CD4-positive, alpha-beta T cell treated with Interferon gamma for 1 hour (primary cell): ENCODE data around the gene ASIC3.
"Not testable (repeated sequence)": the region's sequence is repeated elsewhere in the genome, so short reads cannot be mapped to it uniquely, and the experiment has no call there.

ENCODE experiments used
- DNase-seq: peaks from one replicate; pipeline ENCODE4 v3.0.0-alpha.2; 2020

ASIC3 gene

DNA sequence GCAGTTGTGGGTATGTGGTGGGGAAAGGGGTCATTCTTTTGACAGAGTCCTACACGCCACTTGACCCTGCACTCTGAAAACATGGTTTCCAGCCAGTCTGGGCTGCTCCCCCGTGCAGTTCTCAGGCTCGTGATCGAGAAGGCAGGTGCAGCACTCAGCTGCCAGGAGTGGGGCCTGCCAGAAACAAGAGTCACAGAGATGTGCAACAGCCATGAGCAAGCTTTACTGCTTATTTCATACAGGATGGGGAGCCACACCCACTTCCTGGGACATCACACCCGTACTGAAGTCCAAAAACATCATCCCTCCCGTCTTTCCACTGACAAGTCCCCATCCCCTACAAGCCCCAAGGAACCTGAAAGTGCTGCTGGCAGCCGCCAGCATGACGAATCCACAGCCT, 33.4 kb upstream of the ASIC3 start:
- peak; percentile 25 for DNase-seq

DNA sequence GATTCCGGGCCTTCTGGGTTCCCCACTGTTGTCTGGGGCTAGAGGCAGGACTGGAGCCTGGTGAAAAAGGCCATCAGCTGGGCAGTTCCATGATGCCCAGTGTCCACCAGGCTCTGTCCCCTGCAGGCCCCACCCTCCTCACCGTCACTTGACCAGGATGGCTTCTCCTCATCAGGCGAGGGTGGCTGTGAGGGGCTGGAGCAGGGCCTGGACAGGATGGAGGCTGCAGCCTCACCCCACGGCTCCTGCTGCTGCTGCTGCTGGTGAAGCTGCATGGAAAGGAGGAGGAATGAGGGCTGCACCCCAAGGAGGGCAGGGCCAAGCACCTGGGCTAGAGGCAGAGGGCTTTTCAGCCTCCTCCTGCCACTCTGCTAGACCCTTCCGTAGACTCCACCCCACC, 32.4 kb upstream of the ASIC3 start:
- no peak for DNase-seq

DNA sequence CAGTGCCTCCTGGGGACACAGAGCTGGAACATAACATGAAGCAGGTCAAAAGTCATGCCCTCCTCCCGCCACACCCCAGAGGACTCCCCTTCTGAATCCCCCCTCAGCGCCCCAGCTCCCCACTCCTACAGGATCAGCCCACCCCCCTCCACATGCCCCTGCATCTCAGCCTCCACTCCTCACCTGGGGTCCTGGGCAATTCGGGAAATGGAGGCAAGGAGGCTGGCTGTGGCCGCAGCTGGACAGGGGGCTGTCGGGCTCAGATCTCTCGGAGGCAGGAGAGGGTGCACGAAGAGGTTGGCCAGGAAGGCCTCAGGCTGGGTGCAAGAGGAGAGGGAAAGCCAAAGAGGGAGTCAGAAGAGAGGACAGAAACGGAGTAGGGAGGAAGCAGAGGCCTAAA, 31.8 kb upstream of the ASIC3 start:
- DNase-seq = no peak

DNA sequence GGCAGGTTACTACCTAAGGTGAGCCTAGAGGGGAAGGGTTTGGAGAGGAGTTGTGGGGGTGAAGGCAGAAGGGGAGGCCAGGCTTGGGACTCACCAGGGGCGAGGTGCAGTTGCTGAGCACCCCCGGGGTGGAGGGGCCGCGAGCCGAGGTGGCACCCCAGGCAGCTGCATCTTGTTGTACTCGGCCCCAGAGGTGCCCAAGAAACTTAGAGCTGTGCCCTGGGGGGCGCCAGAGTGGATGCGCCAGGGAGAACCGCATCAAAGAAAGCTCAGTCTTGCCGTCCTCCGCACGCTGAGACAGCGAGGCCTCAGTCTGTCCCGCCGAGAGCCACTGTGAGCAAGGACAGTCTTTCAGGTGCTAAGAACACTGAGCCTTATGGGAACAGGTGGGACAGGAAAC, 31.4 kb upstream of the ASIC3 start:
- no peak for DNase-seq

DNA sequence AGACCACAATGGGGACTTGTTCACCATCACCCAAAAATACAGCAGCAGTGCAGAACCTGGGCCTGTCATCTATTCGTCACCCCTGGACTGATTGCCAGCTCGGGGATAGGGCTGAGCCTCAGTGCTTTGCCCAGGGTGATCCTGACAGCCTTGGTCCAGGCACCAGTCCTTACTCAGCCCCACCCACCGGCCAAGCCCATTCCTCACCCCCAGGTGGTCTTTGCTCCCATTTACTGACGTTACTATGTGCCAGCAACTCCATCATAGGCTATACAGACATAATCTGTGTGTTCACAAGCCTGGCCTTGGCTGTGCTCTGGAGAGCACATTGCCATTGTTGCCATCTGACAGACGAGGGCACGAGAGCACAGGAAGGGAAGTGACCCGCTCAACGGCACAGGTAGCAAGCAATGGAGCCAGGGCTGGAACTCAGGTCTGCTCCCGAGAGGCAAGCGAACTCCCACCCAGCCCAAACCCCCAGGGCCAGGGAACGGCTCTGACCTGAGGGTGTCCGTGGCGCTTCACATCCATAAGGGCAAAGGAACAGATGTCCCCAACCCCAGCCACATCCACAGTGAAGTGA, 30.9 kb upstream of the ASIC3 start:
- DNase-seq = no peak

DNA sequence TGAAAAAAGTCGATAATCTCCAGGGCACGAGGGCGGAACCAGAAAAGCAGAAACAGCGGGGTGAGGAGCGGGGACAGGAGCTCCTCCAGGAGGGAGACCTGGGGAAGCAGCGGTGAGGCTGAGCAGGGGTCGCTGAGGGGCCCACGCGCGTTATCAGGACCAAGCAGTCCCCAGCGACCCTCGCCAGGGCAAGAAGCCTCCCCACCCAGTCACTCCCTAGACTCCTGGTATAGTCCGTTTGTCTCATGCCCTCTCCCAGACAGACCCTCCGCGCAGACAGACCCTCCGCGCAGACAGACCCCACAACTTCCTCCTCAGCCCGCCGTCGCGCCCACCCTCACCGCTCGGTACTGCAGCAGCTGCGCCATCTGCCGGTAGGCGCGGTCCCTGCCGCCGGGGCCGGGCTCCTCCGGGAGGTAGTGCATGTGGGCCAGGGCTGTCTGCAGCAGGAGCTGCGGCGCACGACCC, 30.3 kb upstream of the ASIC3 start:
- DNase-seq = peak; percentile 76

DNA sequence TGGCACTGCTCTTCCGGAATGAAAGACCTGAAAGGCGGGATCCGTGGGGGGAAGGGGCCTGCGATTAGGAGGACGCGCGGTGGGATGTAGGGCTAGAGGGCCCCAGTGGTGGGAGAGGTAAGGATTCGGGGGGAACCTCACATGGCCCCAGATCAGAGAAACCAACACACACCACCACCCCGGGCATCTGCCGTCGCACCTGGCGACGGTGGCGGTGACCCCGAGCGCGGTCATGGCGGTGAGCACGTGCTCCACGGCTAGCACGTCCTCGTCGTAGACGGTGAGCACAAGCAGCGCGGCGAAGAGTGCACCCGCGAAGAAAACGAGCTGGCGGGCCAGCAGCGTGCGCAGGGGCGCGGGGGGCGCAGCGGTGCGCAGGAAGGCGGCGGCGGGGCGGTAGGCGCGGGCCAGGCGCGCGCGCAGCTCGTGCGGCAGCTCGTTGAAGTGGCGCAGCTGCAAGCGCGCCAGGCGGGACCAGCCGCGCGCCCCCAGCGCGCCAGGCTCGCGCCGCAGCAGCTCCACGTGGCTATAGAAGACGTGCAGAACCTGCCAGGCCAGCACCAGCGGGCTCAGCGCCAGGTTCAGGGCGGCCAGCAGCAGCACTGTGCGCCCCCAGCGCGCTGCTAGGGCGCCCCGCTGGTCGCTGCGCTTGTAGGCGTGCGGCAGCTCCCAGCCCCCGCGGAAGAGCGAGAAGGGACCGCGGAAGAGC, 29.8 kb upstream of the ASIC3 start:
- DNase-seq = peak; percentile 32

DNA sequence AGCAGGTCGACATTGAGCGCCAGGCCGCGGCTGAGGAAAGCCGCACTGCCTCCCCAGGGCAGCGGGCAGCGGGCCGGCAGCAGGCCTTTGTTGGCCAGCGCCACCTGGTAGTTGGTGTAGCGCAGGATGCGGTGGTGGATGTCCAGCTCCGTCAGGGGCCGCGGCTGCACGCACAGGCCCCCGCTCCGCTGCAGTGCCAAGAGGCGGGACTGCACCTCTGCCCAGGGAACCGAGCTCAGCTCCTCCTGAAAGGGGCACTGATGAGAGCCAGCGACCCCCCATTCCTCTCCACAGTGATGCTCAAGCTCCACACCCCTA, 29.2 kb upstream of the ASIC3 start:
- no peak for DNase-seq

DNA sequence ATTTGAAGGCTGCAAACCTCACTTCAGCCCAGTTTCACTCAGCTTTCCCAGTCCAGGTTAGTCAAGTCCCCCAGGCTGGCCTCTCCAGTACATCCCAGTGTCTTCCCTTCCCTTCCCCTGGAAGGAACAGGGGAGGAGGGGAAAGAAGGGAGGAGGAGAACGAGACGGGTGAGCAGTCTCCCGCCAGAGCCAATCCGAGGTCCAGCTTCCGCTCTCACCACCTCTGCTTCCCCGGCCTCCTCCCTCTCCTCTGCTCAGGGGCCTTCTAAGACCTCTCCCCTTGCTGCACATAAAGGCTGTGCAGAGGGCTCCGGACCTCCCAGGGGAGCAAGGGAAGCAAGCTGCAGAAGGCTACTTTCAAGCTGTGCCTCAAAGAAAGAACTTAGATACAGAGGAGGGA, 28.1 kb upstream of the ASIC3 start:
- no peak for DNase-seq

DNA sequence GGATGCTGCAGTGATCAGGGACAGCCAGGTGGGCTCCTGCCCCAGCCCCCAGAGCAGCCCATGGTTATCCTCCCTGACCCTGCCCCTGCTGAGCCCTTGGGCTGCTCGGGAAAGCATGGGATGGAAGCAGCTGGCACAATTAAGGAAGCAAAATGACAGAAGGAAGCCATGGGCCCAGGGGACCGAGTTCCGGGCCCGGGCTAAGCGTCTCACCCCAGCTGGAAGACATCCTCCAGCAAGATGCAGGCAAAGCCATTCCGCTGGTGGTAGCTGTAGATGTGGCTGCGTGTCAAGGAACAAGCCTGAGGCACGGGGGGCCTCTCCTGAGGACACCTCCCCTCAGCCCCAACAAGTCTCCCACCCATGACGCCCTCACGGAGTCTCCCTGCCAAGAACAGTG, 25.1 kb upstream of the ASIC3 start:
- no peak for DNase-seq

DNA sequence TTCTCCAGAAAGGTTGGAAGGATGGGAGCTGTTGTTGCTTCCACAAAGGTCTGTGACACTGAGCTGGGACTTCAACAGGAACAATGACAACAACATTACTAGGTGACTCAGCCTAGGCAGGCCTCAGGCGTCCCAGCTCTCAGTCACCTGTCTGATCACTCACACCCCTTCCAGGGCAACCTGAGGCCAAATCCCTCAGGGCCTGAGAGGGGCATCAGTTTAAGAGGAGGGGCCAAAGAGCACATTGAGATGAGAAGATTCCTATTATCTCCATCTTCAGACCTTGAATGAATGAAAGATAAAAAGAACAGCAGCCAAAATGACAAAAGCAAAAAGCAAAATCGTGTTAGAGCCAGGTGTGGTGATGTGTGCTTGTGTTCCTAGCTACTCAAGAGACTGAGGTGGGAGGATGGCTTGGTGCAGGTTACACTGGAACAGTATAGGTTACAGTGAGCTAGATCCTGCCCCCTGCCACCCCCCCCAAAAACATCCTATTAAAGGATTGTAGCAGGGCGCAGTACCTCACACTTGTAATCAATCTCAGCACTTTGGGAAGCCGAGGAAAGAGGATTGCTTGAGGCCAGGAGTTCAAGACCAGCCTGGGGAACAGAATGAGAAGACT, 23.8 kb upstream of the ASIC3 start, which contains the start of gene ATG9B:
TSS of gene ATG9B (minus strand) at position 60 of the 622 bp plus-strand sequence. CDS start 71 bp downstream, outside the sequence.
- no peak for DNase-seq

DNA sequence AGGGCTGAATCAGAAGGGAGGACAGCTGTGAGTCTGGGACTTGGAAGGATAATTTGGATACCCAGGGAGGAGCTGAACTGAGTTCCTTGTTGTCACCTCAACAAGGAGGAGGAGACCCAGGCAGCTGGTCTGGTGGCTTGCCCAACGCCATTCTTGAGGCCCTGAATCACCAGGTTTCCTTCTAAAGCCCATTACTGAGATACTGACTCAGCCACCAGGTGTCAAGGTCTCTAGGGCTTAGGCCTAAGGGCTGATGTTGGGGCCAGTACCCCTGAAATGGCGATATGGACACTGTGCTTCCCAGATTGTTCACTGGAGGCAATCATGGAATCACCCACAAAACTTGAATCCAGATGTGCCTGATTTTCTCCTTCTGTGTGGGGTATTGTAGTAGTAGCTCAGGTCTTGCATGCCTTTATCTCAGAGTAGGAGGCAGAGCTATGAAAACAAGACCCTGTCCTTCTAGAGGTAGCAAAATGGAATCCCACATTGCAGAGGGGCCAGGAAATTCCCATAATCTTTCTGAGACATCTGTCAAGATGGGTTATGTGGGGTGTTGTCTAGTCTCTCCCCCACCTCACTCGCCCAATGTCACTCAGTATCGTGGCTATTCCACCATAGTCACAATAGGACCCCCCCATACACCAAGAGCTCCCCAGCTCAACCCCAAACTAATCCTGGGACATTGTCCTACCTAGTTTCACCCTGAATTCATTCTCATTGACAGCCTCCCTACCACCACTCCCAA, 22.2 kb upstream of the ASIC3 start:
- DNase-seq = no peak

DNA sequence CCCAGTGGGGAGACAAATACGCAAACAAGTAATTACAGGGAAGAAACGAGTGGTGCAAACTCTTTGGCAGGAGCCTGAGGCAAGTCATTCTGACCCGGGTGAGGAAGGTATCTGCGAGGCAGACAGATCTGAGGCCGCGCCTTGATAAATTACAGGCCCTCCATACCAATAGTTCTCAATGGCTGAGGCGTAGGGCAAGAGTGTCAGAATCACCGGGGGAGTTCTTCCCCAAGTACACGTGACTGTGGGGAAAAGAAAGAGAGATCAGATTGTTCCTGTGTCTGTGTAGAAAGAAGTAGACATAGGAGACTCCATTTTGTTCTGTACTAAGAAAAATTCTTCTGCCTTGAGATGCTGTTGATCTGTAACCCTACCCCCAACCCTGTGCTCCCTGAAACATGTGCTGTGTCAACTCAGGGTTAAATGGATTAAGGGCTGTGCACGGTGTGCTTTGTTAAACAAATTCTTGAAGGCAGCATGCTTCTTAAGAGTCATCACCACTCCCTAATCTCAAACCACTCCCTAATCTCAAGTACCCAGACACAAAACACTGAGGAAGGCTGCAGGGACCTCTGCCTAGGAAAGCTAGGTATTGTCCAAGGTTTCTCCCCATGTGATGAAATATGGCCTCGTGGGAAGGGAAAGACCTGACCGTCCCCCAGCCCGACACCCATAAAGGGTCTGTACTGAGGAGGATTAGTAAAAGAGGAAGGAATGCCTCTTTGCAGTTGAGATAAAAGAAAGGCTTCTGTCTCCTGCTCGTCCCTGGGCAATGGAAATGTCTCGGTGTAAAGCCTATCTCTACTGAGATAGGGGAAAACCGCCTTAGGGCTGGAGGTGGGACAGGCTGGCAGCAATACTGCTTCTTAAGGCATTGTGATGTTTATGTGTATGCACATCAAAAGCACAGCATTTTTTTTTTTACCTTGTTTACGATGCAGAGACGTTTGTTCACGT, 21.3 kb upstream of the ASIC3 start:
- not testable (repeated sequence) for DNase-seq

DNA sequence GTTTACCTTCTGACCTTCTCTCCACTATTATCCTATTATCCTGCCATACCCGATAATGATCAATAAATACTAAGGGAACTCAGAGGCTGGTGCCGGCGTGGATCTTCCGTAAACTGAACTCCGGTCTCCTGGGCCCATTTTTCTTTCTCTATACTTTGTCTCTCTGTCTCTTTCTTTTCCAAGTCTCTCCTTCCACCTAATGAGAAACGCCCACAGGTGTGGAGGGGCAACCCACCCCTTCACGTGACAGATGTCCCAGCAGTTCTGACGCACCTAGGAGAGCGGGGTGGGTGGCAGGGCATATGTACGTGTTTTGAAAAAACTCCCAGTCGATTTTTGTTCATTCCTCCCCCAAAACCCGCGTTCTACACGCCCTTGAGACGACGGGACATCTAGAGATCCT, 20.6 kb upstream of the ASIC3 start:
- DNase-seq = not testable (repeated sequence)

DNA sequence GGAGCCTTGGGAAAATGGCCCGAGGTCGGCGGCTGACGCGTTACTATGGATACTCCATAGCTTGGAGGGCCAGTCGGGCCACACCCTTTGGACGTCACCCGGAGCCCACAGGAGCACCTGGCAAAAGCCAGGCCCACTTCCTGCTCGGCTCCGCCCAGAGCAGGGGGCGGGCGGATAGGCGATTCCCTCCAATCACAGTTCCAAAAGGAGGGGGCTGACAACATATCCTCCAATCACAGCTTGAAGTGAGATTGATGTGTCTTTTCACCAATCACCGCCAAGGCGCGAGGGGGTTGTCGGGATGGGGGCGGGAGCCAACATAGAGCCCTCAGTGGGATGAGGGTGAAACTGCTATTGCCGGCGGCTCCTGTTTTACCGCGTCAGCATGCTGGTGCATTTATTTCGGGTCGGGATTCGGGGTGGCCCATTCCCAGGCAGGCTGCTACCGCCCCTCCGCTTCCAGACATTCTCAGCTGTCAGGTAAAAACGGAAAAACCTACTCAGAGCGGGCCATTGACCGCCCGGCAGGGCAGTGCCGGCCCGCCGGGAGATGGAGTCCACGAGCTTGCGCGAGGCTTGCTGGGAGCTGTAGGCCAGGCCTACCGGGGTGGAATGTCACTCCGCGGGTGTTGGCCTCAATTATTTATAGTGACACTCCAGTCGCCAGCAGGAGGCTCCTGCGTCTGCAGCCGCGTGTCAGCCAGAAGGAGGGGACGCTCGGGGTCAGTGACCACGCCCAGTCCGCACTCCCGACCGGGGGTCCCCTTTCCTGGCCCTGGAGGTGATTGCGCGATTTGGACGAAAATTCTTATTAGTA, 20.0 kb upstream of the ASIC3 start, which contains the start of gene ABCB8:
TSS of gene ABCB8 (plus strand) at position 320 of the 817 bp plus-strand sequence. CDS start at position 386, 66 bp downstream.
- DNase-seq = peak; percentile 99

DNA sequence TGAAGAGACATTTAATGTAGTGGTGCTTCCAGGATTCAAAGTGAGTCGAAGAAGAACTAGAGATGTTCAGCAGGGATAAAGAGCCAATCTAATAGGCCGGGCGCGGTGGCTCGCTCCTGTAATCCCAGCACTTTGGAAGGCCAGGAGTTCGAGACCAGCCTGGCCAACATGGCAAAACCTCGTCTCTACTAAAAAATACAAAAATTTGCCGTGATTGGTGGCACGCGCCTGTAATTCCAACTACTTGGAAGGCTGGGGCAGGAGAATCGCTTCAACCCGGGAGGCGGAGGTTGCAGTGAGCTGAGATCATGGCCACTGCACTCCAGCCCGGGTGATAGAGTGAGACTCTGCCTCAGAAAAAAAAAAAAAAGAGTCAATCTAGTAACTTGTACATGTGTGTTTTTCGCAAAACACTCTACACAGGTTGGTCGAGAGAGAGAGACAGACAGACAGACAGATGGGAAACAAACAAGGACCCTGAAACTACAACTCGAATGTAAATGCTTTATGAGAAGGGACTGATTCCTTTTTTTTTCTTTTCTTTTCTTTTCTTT, 19.3 kb upstream of the ASIC3 start:
- no peak for DNase-seq

DNA sequence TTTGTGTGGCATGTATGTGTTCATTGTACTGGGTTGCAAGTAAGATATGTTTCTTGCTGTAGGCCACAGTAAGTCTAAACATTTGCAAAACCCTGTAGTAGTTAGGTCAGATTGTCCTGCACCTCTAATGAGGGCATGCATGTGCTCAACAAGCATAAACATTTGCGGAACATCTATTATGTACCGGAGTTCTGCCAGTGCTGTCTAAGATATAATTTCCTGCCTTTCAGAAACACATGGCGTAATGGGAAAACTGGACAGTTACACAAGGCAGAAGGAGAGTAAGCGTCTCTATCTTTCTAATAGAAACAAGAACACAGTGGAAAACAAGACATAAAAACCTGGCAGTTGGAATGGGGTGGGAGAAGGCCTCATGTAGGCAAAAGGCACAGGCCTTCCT, 17.3 kb upstream of the ASIC3 start:
- DNase-seq = no peak

DNA sequence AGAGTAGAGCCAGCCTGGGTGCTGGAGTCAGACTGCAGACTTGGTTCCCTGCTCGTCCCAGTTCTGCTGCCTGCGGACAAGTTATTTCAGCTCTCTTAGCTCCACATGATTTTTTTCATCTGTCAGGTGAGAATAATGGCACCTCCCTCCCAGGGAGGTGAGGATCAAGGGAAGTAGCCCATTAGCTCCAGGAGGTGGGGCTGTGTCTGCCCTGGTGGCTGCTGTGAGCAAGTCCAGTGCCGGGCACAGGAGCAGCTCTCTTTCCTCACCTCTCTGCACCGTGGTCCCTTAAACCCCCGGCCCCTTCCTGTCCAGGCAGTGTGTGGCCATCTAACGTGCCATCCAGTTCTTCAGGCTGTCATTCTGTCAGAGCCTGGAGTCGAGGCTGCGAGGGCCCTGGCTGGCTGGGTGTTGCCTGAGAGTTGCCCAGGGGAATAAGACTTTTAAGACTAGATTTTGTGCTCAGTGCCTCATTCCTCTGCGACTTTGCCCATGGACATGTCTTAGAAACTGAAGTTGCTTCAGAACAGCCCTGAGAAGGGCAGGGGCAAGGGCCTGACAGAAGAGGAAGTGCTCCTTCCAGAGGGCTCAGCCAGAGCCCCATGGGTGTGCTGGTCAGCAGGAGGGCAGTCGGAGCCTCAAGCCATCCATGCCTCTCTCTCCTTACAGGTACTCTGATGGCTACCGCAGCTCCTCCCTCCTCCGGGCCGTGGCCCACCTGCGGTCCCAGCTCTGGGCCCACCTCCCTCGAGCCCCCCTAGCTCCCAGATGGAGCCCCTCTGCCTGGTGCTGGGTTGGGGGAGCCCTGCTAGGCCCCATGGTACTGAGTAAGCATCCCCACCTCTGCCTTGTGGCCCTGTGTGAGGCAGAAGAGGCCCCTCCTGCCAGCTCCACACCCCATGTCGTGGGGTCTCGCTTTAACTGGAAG, 15.1 kb upstream of the ASIC3 start:
- DNase-seq = no peak

DNA sequence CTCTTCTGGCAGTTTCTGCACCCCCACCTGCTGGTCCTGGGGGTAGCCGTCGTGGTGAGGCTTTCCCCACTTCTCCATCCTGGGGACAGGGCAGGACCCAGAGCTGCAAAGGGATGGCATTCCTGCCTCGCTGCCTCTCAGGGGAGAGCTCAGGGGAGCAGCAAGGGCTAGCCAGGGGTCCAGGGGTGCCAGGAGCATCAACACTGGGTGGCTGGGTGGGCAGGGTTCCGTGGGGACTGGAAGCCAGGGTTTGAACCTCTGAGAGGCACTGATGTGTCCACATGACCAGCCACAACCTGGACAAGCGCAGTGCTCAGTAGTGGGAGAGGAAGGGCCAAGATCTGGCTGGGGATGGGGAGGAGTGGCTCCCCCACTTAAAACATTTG, 14.5 kb upstream of the ASIC3 start:
- no peak for DNase-seq
